ENCODE measurements around the gene RALGAPA2.

DNA sequence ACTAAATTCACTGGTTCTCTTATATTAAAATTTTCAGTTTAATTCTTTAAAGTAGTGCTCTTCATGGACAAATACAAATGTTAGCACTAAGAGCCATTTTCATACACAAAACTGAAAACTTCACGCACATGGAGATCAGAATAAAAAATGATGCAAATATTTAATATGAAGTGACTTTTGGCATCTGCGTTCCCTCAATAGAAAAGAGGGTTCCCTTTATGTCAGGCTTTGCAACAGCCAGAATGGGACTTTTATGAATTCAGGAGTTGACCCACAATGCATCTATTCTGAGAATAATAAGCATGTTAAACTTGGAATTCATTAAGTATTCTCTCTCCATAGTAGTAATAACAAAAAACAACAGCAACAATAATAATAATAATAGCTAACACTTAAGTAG is 218.7 kb downstream of the RALGAPA2 start:
- TF ChIP-seq, protein P1, sequence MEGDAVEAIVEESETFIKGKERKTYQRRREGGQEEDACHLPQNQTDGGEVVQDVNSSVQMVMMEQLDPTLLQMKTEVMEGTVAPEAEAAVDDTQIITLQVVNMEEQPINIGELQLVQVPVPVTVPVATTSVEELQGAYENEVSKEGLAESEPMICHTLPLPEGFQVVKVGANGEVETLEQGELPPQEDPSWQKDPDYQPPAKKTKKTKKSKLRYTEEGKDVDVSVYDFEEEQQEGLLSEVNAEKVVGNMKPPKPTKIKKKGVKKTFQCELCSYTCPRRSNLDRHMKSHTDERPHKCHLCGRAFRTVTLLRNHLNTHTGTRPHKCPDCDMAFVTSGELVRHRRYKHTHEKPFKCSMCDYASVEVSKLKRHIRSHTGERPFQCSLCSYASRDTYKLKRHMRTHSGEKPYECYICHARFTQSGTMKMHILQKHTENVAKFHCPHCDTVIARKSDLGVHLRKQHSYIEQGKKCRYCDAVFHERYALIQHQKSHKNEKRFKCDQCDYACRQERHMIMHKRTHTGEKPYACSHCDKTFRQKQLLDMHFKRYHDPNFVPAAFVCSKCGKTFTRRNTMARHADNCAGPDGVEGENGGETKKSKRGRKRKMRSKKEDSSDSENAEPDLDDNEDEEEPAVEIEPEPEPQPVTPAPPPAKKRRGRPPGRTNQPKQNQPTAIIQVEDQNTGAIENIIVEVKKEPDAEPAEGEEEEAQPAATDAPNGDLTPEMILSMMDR (conservative IDR thresholded peaks at IDR 0.05; ENCODE audit: low read depth, low read length), result no peak
- TF ChIP-seq EZH2 (IDR thresholded peaks at IDR 0.05; ENCODE audit: low read length, unreplicated experiment), result no peak
